ENCODE data around the gene PLPP3.
"Not testable (repeated sequence)": the region's sequence is repeated elsewhere in the genome, so short reads cannot be mapped to it uniquely, and the experiment has no call there.

The PLPP3 gene

DNA sequence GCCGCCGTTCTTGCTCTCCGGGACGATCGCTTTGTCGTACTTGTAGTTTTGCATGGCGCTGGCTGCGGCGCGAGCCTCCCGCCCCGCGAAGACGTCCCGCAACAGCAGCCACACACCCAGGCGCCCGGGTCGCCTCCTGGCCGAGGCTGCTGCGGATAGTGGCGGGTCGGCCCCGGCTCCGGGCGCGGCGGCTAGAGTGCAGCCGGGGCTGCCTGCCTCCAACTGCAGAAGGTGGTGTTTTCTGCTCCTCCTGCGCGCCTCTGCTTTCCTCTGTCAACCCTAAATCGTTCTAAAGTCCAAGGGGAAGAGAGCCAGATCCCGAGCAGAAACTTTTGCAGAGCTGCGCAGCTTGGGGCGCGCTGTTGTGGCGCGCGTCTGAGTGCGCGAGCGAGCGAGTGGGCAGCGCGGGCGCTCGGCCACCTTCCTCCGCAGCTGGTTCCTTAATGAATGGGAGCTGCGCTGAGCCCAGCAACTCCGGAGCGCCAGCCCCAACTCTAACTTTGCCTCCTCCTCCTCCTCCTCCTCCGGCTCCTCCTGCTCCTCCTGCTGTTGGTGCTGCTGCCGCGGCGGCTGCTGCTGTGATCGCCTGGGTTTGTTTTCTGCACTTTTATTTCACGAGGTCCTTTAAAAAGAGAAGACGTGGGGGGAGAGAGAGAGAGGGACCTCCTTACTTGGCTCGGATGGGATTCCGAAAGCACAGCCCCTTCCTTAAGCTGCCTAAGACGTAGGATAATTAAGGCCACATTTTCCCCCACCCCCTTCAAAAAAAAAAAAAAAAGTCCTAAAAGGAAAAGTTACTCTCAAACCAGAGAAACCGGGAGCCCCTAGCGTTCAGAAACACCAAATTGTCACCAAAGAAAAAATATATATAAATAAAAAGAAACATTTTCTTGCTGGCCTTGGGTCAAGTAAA lies at the start of gene PLPP3:
TSS of gene PLPP3 (minus strand) at position 601 of the 913 bp plus-strand sequence. CDS start at position 54, 547 bp downstream.
- no peak for DNase-seq

DNA sequence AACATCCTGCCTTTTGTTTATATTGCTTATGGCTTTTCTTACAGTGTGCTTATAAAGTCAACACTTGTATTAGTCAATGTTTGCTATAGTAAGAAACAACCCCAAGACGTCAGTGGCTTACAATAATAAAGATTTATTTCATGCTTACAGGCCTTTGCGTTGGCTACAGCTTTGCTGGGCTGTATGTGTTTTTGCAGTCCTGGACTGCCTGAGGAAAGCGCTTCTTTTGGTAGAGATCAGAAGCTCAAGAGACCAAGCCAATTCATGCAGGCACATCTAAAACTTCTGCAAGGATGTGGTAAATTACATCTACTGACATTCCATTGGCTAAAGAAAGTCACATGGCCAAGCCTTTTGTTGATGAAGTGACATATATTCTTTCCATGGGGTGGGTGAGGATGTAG lies 48.3 kb upstream of the PLPP3 start:
- no peak for DNase-seq

DNA sequence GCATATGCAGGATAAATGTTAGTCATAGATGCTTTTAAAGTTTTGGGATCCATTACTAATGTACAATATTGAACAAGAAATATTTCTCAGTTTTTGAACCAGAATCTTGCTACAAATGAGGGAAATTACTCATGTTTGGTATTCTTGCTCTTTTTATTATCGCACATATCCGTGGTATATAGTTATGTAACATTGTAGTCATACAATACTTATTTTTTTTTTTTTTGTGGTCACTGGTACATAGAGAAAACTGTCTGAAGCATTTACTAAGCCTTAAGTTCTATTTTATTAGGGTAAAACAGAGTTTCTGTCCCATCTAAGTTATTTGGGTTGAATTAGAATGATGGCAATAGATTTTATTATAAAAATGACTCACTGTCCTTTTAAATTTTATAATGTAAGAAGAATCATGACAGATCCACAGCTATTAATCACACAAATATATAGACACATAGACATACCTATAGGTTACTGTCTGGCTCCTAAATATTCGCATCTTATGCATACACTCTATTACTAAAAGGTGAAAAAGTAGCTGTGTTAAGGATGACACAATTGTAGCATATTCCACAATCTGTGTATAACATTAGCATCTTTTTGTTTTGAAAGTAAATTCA lies 47.8 kb upstream of the PLPP3 start:
- DNase-seq, result no peak

DNA sequence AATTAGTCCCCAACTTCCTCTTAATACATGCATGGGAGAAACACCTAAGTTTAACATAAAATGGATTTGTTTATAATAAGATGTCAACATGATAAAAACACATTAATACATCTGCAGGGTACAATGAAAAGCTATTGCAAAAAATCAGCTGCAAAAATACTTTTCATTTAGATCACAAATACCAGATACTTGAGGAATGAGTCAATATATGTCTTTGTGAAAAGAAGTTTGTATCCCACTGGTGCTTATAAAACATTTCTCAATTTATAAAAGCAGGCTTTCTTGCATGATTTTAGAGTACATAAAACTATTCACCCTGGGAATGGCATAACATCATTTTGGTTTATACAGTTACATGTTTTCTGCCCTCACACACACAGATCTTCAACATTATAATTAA lies 47.2 kb upstream of the PLPP3 start:
- DNase-seq, result no peak

DNA sequence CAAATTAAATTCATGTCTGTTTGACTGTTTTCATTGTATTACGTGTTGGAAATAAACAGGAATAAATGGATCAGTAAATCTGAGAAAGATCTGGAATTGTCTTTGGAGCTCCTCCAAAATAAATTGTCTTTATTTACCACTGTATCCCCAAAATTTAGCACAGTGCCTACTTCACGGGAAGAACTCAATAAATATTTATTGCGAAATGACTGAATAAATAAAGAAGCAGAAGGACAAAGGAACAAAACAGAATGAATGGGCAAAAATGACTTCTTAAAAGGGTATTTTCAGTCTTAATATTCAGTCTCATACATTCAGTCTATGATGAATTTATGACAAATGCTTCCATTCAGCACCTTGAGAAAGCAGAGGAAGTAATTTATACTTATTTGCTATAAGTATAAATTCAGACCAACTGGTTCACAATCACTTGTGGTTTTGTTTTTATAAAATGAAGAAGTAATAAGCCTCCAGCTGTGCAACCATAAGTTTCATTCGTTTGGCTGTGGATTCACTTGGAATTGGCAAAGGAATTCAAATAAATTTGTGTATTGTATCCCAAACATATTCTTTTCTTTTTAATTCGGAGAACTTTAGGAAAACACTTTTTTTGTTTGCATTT lies 46.6 kb upstream of the PLPP3 start:
- DNase-seq, result no peak

DNA sequence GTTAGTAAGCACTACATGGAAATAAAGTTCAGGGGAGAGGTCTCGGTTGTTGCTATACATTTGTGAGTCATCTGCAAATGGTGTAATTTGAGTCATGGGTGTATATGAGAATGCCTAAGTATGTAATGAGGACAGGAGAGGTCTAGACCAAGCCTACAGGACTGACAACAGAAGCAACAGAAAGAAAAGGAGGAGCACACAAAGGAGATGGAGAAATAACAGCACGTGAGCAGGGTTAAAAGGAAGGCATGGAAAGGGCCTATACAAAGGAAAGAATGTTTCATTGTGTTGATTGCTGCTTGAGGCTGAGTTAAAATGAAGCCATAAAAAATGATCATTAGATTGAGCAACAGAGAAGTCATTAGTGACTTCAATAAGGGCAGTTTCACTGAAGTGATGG lies 37.8 kb upstream of the PLPP3 start:
- no peak for DNase-seq

DNA sequence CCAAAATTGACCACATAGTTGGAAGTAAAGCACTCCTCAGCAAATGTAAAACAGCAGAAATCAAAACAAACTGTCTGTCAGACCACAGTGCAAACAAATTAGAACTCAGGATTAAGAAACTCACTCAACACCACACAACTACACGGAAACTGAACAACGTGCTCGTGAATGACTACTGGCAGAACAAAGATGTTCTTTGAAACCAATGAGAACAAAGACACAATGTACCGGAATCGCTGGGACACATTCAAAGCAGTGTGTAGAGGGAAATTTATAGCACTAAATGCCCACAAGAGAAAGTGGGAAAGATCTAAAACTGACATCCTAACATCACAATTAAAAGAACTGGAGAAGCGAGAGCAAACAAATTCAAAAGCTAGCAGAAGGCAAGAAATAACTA lies 31.4 kb upstream of the PLPP3 start:
- not testable (repeated sequence) for DNase-seq

DNA sequence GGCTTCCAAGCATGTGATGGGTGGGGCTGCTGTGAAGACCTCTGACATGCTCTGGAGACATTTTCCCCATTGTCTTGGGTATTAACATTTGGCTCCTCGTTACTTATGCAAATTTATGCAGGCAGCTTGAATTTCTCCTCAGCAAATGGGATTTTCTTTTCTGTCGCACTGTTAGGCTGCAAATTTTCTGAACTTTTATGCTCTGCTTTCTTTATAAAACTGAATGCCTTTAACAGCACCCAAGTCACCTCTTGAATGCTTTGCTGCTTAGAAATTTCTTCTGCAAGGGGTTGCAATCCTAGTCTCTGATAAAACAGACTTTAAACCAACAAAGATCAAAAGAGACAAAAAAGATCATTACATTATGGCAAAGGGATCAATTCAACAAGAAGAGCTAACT lies 30.7 kb upstream of the PLPP3 start:
- not testable (repeated sequence) for DNase-seq

DNA sequence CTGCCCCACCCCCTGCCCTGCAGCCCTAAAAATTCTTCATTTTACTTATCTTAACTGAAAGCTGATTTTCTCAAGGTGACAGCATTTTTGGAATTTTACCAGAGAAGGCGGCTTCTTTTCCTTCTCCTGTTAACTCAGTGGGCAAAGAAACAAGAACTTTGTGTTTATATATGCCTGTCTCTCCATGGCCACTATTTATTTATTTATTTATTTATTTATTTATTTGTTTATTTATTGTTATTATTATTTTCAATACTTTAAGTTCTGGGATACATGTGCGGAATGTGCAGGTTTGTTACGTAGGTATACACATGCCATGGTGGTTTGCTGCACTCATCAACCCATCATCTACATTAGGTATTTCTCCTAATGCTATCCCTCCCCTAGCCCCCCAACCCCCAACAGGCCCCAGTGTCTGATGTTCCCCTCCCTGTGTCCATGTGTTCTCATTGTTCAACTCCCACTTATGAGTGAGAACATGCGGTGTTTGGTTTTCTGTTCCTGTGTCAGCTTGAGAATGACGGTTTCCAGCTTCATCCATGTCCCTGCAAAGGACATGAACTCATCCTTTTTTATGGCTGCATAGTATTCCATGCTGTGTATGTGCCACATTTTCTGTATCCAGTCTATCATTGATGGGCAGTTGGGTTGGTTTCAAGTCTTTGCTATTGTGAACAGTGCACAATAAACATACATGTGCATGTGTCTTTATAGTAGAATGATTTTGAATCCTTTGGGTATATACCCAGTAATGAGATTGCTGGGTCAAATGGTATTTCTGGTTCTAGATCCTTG lies 16.2 kb upstream of the PLPP3 start:
- not testable (repeated sequence) for DNase-seq

DNA sequence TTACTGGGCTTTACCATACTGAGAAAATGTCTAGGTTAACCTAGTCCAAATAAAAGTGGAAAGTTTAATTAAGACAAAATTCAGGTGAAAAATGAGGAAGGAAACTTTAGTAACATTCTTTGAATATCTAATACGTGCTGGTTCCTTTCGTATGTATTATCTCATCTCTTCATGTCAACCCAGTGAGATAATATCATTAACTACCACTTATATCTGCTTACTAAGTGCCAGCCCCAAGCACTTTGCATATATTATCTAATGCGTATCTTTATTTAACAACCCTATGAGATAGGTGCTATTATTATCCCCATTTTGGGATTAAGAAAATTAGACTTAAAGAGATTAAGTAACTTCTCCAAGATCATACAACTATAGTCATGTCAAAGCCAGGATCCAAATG lies 12.5 kb upstream of the PLPP3 start:
- no peak for DNase-seq

DNA sequence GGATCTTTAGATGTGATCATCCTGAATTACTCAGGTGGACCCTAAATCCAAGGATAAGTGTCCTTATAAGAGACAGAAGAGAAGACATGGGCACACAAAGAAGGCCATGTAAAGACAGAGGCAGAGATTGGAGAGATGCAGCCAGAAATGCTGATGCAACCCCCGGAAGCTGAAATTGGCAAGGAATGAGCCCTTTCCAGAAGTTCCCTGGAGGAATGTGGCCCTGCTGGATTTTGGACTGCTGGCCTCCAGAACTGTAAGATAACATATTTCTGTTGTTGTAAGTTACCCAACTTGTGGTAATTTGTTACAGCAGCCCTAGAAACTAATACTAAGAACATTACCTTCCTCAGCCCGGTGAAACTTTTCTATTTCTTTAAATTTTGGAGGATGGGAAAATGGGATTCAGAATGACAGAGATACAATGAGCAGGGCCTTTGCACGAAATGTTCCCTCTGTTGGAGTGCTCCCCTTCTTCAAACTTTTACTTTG lies 11.2 kb upstream of the PLPP3 start:
- DNase-seq, result no peak

DNA sequence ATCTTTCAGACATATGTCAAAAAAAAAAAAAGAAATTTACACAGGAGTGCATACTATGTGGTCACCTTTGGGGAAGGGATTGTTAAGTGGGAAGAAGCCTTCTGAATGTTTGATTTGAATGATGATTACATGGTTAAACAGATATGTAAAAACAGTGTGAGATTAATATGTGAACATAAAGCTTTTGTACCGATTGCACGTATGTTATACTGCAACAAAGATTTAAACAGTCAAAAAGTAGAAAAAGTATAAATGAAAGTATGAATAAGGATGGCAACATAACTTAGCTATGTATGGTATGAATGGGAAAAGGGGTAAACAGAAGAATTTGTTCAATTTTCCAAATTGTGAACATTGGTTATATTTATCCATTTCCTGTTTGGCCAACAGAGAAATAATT lies 10.0 kb upstream of the PLPP3 start:
- DNase-seq, result no peak

DNA sequence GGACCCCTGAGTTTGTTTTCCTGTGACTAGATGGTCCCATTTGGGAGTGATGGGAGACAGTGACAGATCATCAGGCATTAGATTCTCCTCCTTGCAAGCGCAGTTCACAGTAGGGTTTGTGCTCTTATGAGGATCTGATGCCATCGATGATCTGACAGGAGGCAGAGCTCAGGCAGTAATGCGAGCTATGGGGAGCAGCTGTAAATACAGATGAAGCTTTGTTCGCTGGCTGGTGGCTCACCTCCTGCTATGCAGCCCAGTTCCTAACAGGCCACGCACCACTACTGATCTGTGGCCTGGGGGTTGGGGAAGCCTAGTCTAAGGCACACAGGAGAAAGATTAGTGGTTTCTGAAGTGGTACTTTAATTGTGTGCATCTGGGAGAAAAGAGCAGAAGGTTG lies 7.1 kb upstream of the PLPP3 start:
- DNase-seq, result no peak

DNA sequence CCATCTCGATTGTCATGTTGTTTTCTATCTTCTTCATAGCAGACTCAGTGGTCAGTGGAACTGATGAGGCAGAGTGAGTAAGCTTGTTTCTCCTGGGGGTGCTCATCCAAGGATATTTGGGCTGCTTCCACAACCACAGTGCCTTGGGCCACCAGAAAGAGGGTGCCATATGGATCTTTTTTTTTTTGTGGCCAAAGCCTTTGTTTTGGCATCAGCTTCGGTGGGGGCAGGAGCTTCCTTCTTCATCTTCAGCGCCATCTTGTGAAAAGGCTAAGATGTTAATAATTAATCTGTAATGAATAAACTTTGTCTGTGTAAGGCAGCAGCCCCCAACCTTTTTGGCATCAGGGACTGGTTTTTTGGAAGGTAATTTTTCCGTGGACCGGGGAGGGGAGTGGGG lies 6.6 kb upstream of the PLPP3 start:
- no peak for DNase-seq

DNA sequence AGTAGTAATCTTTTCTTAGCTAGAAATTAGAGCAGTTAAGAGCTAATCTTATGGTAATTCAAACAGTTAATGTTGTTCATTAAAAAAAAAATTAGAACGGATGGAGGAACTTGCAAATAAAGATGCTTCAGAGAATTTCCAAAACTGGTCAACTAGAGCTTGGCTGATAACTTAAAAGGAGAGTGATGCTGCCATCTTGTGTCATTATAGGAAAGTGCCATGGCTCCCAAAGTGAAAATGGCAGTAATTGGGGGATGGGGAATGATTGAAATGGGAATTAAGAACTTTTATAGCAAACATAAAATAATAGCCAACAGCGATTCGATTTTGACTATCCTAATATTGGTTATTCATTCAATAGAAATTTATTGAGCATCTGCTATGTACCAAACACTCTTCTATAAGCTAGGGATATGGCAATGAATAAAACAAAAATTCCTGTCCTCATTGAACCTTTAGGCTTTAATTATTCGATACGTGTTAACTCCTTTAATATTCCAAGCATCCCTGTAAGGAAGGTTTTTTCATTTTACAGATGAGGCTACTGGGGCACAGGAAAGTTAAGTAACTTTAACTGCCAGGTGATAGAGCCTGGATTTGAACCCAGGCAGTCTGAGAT lies 5.7 kb upstream of the PLPP3 start:
- no peak for DNase-seq

DNA sequence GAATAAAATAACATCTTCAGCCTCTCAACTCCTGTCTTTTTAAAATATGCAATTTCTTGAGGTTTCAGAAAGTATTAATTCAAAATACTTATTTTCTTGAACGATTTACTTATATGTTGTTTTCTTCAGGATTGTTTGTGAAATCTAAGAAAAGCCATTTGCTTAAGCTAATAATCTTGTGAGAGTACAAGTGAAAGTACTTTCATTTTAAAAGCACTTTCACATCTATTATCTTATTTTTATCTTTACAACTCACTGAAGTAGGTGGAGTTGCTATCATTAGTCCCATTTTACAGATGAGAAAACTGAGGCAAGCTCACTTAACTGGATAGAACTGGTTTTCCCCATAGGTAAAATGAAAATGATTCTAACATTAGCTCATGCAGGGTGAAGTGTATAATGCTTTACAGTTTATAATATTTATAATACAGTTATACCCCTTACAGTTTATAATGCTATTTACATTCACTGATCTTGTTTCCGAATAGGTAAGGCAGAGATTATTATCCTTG lies 4.7 kb upstream of the PLPP3 start:
- no peak for DNase-seq

DNA sequence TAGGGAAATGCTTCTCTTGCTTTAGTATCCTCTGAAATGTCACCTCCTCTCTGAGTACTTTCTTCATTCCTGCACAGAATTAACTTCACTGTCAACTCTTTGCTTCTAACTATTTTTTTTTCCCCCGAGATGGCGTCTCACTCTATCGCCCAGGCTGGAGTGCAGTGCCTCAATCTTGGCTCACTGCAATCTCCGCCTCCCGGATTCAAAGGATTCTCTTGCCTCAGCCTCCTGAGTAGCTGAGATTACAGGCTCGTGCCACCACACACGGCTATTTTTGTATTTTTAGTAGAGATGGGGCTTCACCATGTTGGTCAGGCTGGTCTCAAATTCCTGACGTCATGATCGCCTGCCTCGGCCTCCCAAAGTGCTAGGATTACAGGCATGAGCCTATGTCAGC lies 1.4 kb upstream of the PLPP3 start:
- DNase-seq, result no peak

DNA sequence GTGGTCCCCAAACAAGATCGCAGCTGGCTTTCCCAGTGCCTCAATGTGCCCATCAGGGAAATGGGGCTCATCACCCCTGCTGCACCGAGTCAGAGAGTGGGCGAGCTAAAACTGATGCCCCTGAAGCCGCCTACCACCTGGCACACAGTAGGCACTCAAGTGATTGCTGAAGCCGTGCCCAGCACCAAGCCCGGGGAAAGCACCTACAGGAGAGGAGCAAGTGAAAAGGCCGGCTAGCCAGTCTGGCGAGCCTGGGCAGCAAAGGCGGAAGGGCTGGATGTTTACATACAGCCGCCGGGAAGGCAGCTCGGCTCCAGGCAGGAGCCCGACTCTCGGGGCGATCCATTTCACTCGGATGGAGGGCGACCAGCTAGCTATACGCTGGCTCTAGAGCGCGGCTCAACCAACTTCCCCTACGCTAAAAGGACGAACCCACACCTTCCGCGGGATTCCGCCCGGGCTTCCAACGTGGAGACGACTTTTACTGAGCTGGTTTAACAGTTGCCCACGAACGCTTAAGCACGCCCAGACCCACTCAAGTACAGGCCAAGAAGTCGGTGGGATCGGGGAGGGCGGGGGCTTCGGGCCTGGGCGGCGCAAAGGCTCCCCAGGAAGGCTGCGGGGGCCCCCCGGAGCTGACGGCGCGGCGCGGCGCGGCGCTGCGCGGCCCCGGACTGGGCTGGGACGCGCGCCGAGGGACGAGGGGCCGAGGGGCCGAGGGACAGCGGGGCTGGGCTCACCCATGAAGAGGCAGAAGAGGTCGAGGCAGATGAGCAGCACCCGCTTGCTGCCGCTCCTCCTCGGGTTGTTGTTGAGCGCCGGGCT lies 1.0 kb downstream of the PLPP3 start:
- no peak for DNase-seq

DNA sequence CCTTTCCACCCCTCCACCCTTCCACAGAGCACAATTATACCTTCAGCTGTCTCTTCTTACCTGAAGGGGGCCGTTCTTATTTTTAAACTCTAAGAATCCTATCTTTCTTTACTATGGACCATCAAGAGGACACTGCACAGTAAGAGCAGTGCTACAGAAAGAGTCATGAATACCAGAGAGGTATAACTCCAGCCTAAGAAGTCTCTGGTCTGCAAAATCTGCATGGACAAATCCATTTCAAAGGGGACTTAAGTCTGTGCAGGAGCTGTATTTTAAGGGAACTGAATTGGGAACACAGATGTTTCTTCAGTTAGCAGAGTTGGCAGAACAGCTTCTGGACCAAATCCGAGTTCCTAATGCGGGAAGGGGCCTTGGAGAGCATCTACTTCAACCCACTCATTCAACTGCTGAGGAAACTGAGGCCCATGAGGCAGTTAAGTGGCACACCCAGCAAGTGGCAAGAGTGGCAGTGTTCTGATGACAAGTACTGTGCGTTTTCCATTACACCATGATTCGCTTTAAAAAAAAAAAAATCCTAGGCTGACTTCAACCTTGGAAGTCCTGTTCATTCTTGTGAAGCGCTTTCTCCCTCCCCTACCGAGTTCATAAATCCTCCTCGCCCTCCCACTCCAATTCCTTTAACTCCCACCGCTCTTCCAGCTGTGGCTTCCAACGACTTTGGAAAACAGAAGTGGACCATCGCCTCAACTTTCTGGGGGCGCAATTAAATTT lies 1.8 kb downstream of the PLPP3 start:
- no peak for DNase-seq

DNA sequence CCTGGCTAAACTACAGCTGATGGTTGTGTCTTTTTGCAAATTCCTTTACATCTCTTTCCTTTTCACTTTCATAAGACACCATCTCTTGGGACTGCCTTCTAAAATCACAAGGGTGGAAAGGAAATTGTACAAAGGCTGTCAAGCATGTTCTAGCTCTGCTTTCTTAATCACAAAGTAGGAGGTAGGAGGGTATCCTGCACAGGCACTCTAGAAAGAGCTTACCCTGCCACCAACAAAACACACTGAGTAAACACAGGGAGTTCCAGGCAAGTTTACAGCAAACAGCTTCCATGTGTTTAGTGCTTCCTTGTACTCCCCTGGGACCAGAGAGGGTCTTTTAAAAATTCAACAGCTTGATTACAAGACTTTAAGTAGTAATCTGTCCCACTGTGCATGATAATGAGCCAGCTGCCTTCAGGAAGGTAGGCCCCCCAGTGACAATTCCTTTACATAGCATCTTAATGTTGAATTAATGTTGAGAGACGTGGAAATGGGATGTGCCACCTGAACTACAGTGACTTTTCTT lies 2.4 kb downstream of the PLPP3 start:
- no peak for DNase-seq
